Activated naive CD8-positive, alpha-beta T cell treated with anti-CD3 and anti-CD28 coated beads, Interleukin-2, amount 10 ng/mL, durations not matched to agents 7 days and 5 days (primary cell): ENCODE data around the gene RB1. TPM values are rescaled to one million over a fixed set of nuclear protein-coding genes. Genes with fewer than 3 reads are reported as not detected.

Source experiments
- ATAC-seq: fragments of 150-1000 bp; cut with Tn5 transposase; one replicate; pipeline ENCODE4 v1.10.0; 2021; ENCODE audit warnings: low read depth, moderate library complexity
- POLR2A ChIA-PET: fragments of 350-600 bp; sonication (Branson Sonifier 250); formaldehyde crosslinking; loops from one replicate; lab custom pipeline; 2021; ENCODE audit warnings: antibody characterized with exemption; lab: Charles Lee
- DNase-seq: peaks from one replicate; pipeline ENCODE4 v3.0.0; 2021
- H3K27ac Mint-ChIP-seq: one replicate; pipeline ENCODE4 v1.8.0; 2022; ENCODE audit warnings: mild to moderate bottlenecking, mixed read lengths
- H3K27me3 Mint-ChIP-seq: one replicate; pipeline ENCODE4 v1.8.0; 2022; ENCODE audit warnings: mild to moderate bottlenecking, moderate library complexity, mixed read lengths
- H3K36me3 Mint-ChIP-seq: one replicate; pipeline ENCODE4 v1.8.0; 2021; ENCODE audit warnings: mild to moderate bottlenecking, mixed read lengths
- H3K4me1 Mint-ChIP-seq: one replicate; pipeline ENCODE4 v1.8.0; 2021; ENCODE audit warnings: mixed read lengths
- H3K4me3 Mint-ChIP-seq: one replicate; pipeline ENCODE4 v1.8.0; 2022; ENCODE audit warnings: mild to moderate bottlenecking, moderate library complexity, mixed read lengths
- H3K9me3 Mint-ChIP-seq: one replicate; pipeline ENCODE4 v1.8.0; 2021; ENCODE audit warnings: mixed read lengths
- total RNA-seq, 2 experiments: library from RNA; stranded (reverse); gene quantifications; one replicate each; pipeline ENCODE4 v1.2.3, GENCODE V29; 2021

The RB1 gene
- total RNA-seq, 2 experiments from 2014 or later, result 40.6 to 42.4 TPM

DNA sequence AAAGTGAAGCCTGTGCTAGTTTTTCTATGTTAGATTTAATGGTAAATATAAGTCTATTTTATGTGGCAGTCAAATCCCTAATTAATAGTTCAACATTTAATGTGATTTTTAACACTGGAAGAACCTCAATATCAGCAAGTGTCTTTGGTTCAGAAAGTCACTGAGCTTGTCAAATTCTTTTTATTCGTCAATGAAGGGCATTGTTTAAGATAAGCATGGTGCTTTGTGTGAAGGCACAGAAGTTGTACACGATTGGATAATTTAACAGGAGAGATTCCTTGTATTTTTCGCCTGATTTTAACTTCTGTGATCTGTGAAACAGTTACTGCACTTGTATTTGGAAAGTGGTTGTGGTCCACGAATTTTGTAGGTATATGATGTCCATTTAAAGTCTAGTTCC, 30.2 kb upstream of the RB1 start:
- no peaks in the 10 kb centered on the region for H3K27me3 Mint-ChIP-seq
- H3K27ac Mint-ChIP-seq, result no peak overlapping the region
- POLR2A ChIA-PET, result no interaction called here
- ATAC-seq (no peak), DNase-seq (no peak)
- H3K4me3 Mint-ChIP-seq, result no peak overlapping the region
- H3K36me3 Mint-ChIP-seq, result peaks cover 30% of the 10 kb centered on the region
- H3K9me3 Mint-ChIP-seq, result no peaks in the 10 kb centered on the region
- no peaks in the 10 kb centered on the region for H3K4me1 Mint-ChIP-seq

DNA sequence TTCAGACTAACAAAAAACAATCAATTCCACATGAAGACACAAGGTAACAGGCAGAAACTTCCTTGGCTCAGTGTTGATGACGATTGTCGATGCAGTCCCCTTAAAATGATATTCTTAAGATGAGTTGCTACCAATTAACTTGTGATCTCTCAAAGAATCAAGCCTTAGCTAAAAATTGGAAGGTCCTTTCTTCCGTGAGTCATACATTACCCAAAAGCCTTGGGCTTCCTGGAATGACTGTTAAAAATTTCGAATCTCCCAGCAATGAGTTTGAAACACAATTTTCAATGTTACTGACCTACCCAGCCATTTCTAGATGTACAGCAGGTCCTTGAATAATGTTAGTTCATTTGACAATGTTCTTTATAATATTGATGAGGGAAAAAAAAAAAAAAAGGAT, 28.0 kb upstream of the RB1 start:
- ATAC-seq (no peak), DNase-seq (no peak)
- POLR2A ChIA-PET, result no interaction called here

DNA sequence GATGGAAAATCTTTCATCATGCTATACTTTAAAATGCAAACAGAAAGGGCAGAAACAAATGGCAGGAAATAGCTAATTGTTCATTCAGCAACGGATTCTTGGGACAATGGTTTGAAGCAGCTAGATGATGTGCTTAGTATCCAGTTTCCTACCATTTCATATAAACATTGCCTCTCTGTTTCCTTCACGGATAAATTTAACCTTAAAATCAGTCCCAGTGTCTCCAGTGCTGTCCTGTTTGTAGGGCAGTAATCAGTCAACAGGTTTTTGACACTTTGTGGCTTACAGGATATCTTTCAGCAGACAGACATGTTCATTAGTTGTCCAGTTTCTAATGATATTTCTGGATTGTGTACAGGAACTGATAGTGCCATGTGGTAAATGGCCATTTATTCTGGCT, 24.7 kb upstream of the RB1 start:
- Mint-ChIP-seq H3K4me3 (no peak overlapping the region), H3K27ac (no peak overlapping the region), H3K36me3 (peaks cover 3% of the 10 kb centered on the region), H3K4me1 (no peaks in the 10 kb centered on the region), H3K27me3 (no peaks in the 10 kb centered on the region), H3K9me3 (no peaks in the 10 kb centered on the region)
- POLR2A ChIA-PET, result no interaction called here
- no peak for DNase-seq
- ATAC-seq, result no peak

More for the DNA sequence above, 28.0 kb upstream of the RB1 start:
- no peaks in the 10 kb centered on the region for H3K27me3 Mint-ChIP-seq
- H3K27ac Mint-ChIP-seq, result no peak overlapping the region
- H3K4me1 Mint-ChIP-seq, result no peaks in the 10 kb centered on the region
- H3K4me3 Mint-ChIP-seq, result no peak overlapping the region
- H3K36me3 Mint-ChIP-seq, result peaks cover 14% of the 10 kb centered on the region
- H3K9me3 Mint-ChIP-seq, result no peaks in the 10 kb centered on the region

DNA sequence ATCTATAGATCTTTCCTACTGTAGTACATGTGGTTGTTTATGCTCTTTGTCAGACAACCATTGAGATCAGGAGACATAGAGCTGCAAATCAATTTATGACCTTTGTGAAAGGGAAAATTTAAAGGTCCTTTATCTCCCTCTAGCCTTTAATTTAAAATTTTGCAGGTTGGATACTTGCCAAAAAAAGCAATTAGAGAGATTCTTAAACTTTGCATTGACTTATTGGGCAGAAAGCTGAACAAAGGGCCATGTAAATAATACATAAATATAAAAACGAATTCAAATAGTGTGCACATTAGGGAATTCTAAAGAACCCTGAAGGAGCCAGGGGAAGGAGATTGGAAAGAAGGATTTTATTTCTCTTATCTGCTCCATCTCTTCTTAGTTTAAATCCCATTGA, 22.0 kb upstream of the RB1 start:
- DNase-seq (no peak), ATAC-seq (no peak)
- no peaks in the 10 kb centered on the region for H3K9me3 Mint-ChIP-seq
- no peak overlapping the region for H3K27ac Mint-ChIP-seq
- POLR2A ChIA-PET, result no interaction called here
- H3K36me3 Mint-ChIP-seq, result no peaks in the 10 kb centered on the region
- no peaks in the 10 kb centered on the region for H3K4me1 Mint-ChIP-seq
- H3K27me3 Mint-ChIP-seq, result no peaks in the 10 kb centered on the region
- H3K4me3 Mint-ChIP-seq, result no peak overlapping the region

DNA sequence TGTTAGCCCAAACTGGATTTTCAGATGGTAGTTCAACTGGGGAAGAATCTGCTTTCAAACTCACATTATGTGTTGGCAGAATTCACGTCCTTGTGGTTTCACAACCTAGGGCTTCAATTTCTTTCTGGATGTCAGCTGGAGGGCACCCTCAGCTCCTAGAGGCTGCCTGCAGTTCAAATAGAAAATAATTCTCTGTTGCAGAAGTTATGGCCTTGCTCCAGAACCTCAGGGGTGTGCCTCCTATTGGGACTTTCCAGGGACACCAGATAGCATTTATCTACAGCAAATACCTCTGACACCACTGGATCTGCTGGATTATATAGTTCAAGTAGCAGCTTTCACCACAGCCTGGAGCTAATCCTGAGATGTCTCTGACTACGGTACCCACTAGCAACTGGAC, 11.8 kb upstream of the RB1 start:
- Mint-ChIP-seq H3K4me3 (no peak overlapping the region), H3K27ac (no peak overlapping the region), H3K9me3 (no peaks in the 10 kb centered on the region), H3K4me1 (peaks cover 6% of the 10 kb centered on the region), H3K36me3 (peaks cover 2% of the 10 kb centered on the region), H3K27me3 (peaks cover 18% of the 10 kb centered on the region)
- no peak for ATAC-seq
- DNase-seq, result no peak
- POLR2A ChIA-PET, result no interaction called here

DNA sequence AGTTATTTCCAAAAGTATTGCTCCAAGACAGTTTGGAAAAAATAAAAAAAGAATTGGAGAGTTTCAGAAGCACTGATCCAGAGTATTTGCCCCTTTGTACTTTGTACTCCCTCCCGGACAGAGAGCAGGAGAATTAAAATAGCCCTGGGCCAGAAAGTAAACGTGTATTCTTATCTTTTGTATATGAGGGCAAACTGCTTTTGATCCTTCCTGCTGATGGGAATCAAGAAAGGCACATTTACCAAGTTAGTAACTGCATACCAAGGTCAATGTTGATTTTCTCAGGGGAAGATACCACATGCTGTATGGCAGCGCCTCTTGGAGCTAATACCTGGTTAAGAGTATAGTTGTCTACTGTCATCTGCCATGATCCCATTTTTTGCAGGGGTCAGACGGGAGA, 10.9 kb upstream of the RB1 start:
- Mint-ChIP-seq H3K9me3 (no peaks in the 10 kb centered on the region), H3K27ac (no peak overlapping the region), H3K36me3 (peaks cover 4% of the 10 kb centered on the region), H3K27me3 (peaks cover 18% of the 10 kb centered on the region), H3K4me3 (no peak overlapping the region), H3K4me1 (peaks cover 12% of the 10 kb centered on the region)
- ATAC-seq (no peak), DNase-seq (no peak)
- POLR2A ChIA-PET, result no interaction called here

DNA sequence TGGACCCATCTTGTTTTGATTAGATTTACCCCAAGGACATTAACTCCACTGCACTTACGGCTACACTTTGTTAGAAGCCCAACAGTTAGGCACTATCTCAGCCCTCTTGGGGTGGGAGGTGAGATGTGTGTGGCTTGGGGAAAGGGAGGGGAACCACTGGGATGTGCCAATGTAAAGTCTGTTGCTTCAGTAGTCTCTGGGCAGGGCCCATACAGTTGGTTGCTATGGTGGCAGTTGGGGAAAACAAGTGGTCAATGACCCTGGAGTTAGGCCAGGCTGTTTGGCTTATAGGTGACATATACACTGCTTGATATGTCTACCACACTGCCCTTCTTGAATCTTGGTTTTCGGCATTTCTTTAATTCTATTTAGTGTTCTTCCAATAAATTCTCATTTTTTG, 8.9 kb upstream of the RB1 start:
- DNase-seq (no peak), ATAC-seq (no peak)
- H3K27me3 Mint-ChIP-seq, result peaks cover 8% of the 10 kb centered on the region
- H3K36me3 Mint-ChIP-seq, result peaks cover 7% of the 10 kb centered on the region
- no peaks in the 10 kb centered on the region for H3K9me3 Mint-ChIP-seq
- H3K4me3 Mint-ChIP-seq, result no peak overlapping the region
- H3K27ac Mint-ChIP-seq, result no peak overlapping the region
- POLR2A ChIA-PET, result no interaction called here
- H3K4me1 Mint-ChIP-seq, result peaks cover 13% of the 10 kb centered on the region

DNA sequence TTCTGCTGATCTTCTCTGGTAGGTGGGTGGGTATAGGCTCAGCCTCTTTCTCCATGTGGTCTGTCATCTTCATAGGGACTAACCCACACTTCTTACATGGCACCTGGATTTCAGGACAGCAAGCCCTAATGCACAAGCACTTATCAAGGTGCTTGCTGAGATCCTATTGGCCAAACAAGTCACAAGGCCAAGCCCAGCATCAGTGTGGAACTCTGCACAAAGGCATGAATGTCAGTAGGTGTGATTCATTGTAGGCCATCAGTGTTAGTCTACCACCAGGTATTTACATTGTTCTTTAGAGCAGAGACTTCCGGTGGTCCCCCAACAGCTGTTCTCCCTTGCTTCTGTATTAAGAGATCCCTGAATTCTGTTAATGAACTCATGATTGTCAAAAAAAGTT, 8.3 kb upstream of the RB1 start:
- POLR2A ChIA-PET, result no interaction called here
- Mint-ChIP-seq H3K36me3 (peaks cover 7% of the 10 kb centered on the region), H3K4me1 (peaks cover 15% of the 10 kb centered on the region), H3K9me3 (no peaks in the 10 kb centered on the region), H3K27ac (no peak overlapping the region), H3K4me3 (no peak overlapping the region), H3K27me3 (peaks cover 4% of the 10 kb centered on the region)
- ATAC-seq (no peak), DNase-seq (no peak)

DNA sequence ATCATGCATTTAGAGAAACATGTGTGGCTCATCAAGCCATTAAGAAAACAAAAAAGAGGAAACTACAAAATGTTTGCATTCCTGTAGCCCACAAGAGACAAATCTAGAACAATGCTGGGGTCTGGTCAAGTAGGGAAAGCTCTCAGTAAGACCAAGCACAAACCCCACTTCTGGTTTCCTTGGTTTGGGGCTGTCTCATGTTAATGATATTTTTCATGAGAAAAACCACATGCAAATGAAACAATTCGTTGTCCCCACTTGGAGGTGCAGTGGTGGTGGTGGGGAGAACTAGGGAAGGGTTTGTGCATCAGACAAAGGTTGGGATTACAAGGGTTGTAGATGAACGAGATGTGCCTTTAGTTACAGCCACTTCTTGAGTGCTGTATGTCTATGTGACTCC, 7.0 kb upstream of the RB1 start:
- H3K9me3 Mint-ChIP-seq, result no peaks in the 10 kb centered on the region
- ATAC-seq (no peak), DNase-seq (no peak)
- no peak overlapping the region for H3K4me3 Mint-ChIP-seq
- H3K36me3 Mint-ChIP-seq, result peaks cover 7% of the 10 kb centered on the region
- no peak overlapping the region for H3K27ac Mint-ChIP-seq
- POLR2A ChIA-PET, result interaction anchor here (1.4 kb wide), 1 partner anchor 59 kb away, joined by 3 read pairs; no protein-coding TSS in a partner anchor
- no peaks in the 10 kb centered on the region for H3K27me3 Mint-ChIP-seq
- peaks cover 15% of the 10 kb centered on the region for H3K4me1 Mint-ChIP-seq

DNA sequence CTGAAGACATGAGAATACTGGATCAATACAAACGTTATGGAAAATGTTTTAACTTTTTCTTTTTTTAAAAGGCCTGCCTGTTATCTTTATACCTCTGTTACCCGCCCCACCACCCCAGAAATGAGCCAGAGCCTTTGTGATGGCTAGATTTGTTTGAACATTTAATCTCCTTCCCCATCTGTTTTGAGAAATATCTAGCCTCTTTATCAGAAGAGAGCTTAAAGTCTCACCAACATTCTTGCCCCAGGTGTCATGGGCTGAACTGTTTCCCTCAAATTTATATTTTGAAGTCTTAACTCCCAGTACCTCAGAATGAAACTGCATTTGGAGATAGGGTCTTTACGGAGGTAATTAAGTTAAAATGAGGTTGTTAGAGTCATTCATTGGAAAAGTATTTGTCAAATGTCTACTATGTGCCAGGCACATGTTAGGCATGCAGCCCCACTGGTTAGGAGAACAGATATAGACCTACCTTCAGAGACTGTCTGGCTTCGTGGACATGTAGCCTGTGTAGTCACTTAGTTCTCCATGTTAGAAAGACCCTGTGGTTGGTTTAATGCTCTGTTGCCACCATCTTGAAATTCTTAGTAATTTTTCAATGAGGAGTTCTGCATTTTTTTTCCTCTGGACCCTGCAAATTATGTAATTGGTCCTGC, 6.3 kb upstream of the RB1 start:
- POLR2A ChIA-PET, result interaction anchor here (1.4 kb wide), 1 partner anchor 60 kb away, joined by 3 read pairs; no protein-coding TSS in a partner anchor
- DNase-seq (no peak), ATAC-seq (no peak)
- no peak overlapping the region for H3K4me3 Mint-ChIP-seq
- H3K4me1 Mint-ChIP-seq, result peaks cover 15% of the 10 kb centered on the region
- H3K9me3 Mint-ChIP-seq, result no peaks in the 10 kb centered on the region
- no peak overlapping the region for H3K27ac Mint-ChIP-seq
- no peaks in the 10 kb centered on the region for H3K27me3 Mint-ChIP-seq
- H3K36me3 Mint-ChIP-seq, result peaks cover 7% of the 10 kb centered on the region

DNA sequence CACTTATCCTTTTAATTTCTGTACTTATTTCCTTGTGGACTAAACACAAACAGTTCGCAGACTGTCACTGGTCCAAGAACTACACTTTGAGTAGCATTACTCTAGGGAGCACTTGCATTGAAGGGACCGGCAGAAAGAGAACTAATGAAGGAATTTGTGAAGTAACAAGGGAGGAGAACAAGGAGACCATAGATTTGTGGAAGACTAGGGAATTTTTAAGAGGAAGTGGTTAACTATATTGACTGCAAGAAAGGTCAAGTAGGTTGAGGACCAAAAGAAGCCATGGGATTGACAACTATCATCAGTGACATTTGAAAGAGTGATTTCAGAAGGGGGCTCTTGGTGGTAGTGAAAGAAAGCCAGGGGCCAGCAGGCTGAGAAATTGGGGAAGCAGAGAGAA, 4.0 kb upstream of the RB1 start:
- peaks cover 7% of the 10 kb centered on the region for H3K36me3 Mint-ChIP-seq
- POLR2A ChIA-PET, result no interaction called here
- no peak overlapping the region for H3K27ac Mint-ChIP-seq
- no peak overlapping the region for H3K4me3 Mint-ChIP-seq
- H3K4me1 Mint-ChIP-seq, result peaks cover 24% of the 10 kb centered on the region
- H3K27me3 Mint-ChIP-seq, result no peaks in the 10 kb centered on the region
- no peaks in the 10 kb centered on the region for H3K9me3 Mint-ChIP-seq
- ATAC-seq (no peak), DNase-seq (no peak)

DNA sequence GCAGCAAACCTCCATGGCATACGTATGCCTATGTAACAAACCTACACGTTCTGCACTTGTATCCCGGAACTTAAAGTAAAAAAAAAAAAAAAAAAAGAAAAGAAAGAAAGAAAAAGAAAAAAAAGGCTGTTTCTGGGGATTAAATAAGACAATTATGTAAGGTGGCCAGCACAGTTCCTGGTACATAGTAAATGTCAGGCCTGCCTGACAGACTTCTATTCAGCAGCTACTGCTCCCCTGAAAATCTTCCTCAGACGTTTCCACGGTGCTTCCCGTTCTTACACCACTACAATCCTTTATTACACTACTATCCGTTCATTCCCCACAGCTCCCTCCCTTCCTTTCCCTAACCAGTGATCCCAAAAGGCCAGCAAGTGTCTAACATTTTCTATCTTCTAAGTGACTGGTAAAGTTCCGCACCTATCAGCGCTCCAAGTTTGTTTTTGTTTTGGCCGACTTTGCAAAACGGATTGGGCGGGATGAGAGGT, 636 bp upstream of the RB1 start:
- Mint-ChIP-seq H3K36me3 (peaks cover 16% of the 10 kb centered on the region), H3K27me3 (no peaks in the 10 kb centered on the region), H3K9me3 (no peaks in the 10 kb centered on the region), H3K4me3 (peak overlapping the region; percentile 92), H3K27ac (peak overlapping the region; percentile 97), H3K4me1 (peaks cover 27% of the 10 kb centered on the region)
- POLR2A ChIA-PET, result interaction anchor here (0.7 to 1.0 kb wide), 5 partner anchors 70 to 265 kb away, joined by 3 to 4 read pairs (median 4); partner anchors contain the start of gene ITM2B
- ATAC-seq (no peak), DNase-seq (no peak)

DNA sequence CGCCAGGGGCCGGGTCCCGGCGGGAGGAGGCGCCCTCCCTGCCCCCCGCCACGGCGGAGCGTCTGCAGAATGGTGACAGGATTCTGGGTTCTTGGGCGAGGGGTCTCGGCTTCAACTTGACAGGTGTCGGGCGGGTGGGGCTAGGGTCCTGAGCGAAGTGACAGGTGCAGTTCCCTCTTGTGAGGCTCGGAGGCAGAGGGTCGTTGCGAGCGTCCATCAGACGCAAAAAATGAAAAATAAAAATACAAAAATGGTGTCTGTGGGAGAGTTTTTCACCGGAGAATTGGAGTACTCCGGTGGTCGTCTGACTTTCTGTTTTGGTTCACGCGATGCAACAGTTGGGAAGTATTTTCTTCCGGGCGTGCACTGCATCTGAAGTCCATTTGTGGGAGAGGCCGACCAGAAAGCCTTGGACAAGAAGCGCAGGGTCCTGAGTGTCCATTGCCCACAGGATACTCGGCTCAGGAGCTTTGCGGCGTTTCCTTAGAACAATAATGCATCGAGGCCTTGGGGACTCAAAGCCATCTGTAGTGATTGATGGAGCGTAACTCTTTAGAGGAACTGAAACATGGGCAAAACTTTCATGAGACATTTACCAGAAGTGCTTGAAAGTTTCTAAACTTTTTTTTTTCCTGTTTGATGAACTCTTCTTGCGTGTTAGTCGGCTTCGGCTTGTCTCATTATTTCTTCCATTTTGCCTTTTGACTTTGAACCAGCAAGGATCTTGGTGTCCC, 759 bp downstream of the RB1 start:
- no peaks in the 10 kb centered on the region for H3K9me3 Mint-ChIP-seq

DNA sequence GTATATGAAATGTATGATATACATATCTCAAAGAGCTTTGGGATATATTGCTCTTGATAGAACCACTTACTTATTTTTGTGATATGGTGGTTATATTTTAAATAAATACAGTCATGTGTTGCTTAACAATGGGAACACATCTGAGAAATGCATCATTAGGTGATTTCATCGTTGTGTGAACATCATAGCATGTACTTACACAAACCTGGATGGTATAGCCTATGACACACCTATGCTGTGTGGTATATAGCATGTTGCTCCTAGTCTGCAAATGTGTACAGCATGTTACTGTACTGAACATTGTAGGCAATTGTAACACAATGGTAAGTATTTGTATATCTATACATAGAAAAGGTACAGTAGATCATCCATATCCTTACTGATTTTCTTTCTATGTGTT, 7.7 kb downstream of the RB1 start:
- peaks cover 47% of the 10 kb centered on the region for H3K36me3 Mint-ChIP-seq

More for the DNA sequence above, 759 bp downstream of the RB1 start:
- H3K4me3 Mint-ChIP-seq, result peak overlapping the region; percentile 92
- H3K36me3 Mint-ChIP-seq, result peaks cover 21% of the 10 kb centered on the region
- no peaks in the 10 kb centered on the region for H3K27me3 Mint-ChIP-seq
- DNase-seq, result peak; percentile 54
- POLR2A ChIA-PET, result interaction anchor here (0.8 to 1.7 kb wide), 9 partner anchors 8 to 276 kb away, joined by 3 to 6 read pairs (median 3); partner anchors contain the start of genes ITM2B, NUDT15 and RCBTB2
- peak overlapping the region; percentile 98 for H3K27ac Mint-ChIP-seq
- ATAC-seq, result peak; percentile 21
- peaks cover 30% of the 10 kb centered on the region for H3K4me1 Mint-ChIP-seq

More for the DNA sequence above, 7.7 kb downstream of the RB1 start:
- Mint-ChIP-seq H3K27ac (no peak overlapping the region), H3K4me3 (no peak overlapping the region), H3K27me3 (no peaks in the 10 kb centered on the region), H3K9me3 (peaks cover 3% of the 10 kb centered on the region), H3K4me1 (peaks cover 34% of the 10 kb centered on the region)
- no peak for ATAC-seq
- POLR2A ChIA-PET, result no interaction called here
- no peak for DNase-seq
